ENCODE measurements around the gene FAM117A.

The FAM117A gene

DNA sequence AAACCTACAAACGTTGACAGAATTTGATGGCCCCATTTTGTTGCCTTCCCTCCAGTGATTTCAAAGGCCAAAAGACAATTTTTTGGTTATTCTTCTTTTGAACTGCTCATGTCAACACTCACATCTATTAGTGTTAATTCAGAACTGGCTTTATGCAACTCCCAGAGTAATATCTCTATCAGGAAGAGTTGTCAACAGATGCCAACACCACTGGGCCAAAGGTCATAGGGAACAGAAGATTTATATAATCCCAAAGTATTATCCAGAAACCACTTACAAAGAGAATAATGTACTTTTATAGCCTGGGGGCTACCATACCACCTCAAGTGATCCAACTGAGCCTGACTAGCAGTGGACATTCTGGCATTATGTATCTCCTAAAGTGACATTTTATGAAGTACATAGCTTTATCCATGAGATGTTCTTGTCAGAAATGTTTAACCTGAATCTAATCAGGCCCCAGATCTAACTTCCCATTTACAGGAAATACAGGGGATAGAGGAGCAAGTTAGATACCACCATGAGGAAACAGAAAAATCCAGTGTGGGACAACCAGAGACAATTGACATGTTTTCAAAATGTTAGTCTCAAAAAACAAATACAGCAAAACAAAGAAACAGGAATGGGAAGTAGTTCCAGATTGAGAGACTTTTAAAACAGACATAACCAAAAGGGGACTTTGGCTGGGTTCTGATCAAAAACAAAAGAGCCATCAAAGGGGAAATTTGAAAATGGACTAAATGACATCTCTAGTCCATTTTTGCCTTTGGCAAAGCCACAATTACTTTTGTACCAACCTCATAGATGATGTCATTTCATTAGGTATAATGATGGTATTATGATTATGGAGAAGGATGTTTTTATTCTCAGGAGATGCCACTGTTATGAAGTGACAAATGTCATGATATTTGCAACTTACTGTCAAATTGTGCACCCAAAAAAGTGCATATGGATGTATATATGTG is 18.5 kb downstream of the FAM117A start:
- peaks cover 83% of the 10 kb centered on the region for H3K4me1 Mint-ChIP-seq
- ATAC-seq (replicated peaks; ENCODE audit: extremely low read depth, poor library complexity, severe bottlenecking) (no peak), DNase-seq (ENCODE audit: low spot score in 2 of 2) (no peak)
- no peaks in the 10 kb centered on the region for H3K9me3 Mint-ChIP-seq
- no peaks in the 10 kb centered on the region for H3K27me3 Mint-ChIP-seq
- H3K27ac Mint-ChIP-seq (ENCODE audit: low read depth), result peak overlapping the region; percentile 97
- peak overlapping the region; percentile 60 for H3K4me3 Mint-ChIP-seq
- H3K36me3 Mint-ChIP-seq (ENCODE audit: insufficient read depth), result peaks cover 28% of the 10 kb centered on the region

DNA sequence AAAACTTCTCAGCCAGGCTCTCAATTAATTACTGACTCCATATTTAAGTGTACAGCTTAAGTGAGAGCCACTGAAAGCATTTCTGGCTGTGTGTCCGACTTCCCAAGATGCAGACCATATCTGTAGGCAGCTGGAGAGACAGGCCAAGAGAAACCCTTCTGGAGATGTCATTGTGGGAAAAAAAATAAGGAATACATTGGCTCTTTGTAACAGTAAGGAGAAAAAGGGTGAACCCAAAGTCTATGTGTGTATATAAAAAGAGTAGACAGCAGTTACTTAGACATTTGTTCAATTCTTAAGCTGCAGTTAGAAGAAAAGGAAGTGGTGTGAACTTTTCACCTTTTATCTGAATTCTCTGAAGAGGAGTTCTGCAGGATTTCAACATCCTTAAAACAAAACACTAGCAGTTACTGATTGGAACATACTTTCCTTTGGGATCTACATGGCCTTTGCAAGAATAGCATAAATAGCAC is 21.7 kb downstream of the FAM117A start:
- Mint-ChIP-seq H3K27ac (ENCODE audit: low read depth) (peak overlapping the region; percentile 98), H3K4me1 (peaks cover 83% of the 10 kb centered on the region), H3K9me3 (no peaks in the 10 kb centered on the region), H3K4me3 (peak overlapping the region; percentile 85), H3K36me3 (ENCODE audit: insufficient read depth) (peaks cover 31% of the 10 kb centered on the region), H3K27me3 (no peaks in the 10 kb centered on the region)
- no peak for ATAC-seq (replicated peaks; ENCODE audit: extremely low read depth, poor library complexity, severe bottlenecking)
- DNase-seq (ENCODE audit: low spot score in 2 of 2), result no peak

DNA sequence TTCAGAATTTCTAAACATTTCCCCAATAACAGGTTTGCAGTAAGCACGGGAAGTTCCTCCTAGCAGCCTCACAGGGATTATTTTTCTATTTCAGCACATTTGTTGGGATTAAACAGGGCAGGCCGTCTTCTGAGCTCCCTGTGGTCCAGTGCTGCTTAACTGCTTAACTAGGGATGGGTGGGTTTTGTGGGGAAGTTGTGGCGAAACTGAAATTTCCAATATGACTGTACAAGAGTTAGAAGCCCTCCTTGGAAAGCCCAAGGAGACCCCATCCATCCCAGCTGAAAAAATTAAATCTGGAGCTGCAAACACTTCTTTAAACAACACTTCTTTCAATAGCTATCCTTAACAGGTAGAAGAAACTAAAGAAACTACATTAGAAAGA is 22.2 kb downstream of the FAM117A start:
- H3K4me3 Mint-ChIP-seq, result peak overlapping the region; percentile 85

DNA sequence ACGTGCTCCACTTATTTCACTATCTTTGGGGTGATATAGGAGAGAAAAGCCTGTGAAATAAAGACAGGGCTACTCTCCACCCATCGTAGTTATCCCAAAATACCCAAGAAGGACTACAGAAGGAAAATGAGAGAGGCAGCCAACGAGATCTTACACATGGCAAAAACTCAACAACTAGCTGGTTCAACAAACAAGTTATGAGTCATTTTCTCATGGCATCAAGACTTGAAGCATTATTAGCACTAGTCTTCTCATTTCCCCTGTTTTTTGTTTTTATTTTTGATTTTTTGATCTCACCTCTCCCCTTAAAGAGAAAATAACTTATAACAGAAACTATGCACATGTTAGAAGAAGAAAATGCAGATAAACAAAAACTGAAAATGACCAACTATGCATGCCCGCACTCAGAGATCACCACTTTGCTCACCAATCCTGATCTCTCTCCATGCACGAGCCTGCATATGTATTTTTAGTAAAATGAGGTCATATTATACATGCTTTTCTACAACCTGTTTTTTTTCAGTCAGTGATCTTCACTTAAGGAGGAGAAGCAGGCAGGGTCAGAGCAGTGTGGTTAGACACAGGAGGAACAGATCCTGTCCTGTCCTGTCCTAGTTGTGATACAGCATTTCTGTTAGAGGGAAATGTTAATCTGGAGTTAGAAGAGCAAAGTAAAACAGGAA is 22.8 kb downstream of the FAM117A start:
- H3K4me1 Mint-ChIP-seq, result peaks cover 83% of the 10 kb centered on the region
- H3K36me3 Mint-ChIP-seq (ENCODE audit: insufficient read depth), result peaks cover 29% of the 10 kb centered on the region
- H3K9me3 Mint-ChIP-seq, result no peaks in the 10 kb centered on the region
- H3K27me3 Mint-ChIP-seq, result no peaks in the 10 kb centered on the region
- ATAC-seq (replicated peaks; ENCODE audit: extremely low read depth, poor library complexity, severe bottlenecking) (no peak), DNase-seq (ENCODE audit: low spot score in 2 of 2) (no peak)
- peak overlapping the region; percentile 98 for H3K27ac Mint-ChIP-seq (ENCODE audit: low read depth)
- H3K4me3 Mint-ChIP-seq, result peak overlapping the region; percentile 85

More for the DNA sequence above, 22.2 kb downstream of the FAM117A start:
- Mint-ChIP-seq H3K9me3 (no peaks in the 10 kb centered on the region), H3K4me1 (peaks cover 83% of the 10 kb centered on the region), H3K27me3 (no peaks in the 10 kb centered on the region), H3K36me3 (ENCODE audit: insufficient read depth) (peaks cover 28% of the 10 kb centered on the region), H3K27ac (ENCODE audit: low read depth) (peak overlapping the region; percentile 98)
- ATAC-seq (replicated peaks; ENCODE audit: extremely low read depth, poor library complexity, severe bottlenecking) (no peak), DNase-seq (ENCODE audit: low spot score in 2 of 2) (no peak)

DNA sequence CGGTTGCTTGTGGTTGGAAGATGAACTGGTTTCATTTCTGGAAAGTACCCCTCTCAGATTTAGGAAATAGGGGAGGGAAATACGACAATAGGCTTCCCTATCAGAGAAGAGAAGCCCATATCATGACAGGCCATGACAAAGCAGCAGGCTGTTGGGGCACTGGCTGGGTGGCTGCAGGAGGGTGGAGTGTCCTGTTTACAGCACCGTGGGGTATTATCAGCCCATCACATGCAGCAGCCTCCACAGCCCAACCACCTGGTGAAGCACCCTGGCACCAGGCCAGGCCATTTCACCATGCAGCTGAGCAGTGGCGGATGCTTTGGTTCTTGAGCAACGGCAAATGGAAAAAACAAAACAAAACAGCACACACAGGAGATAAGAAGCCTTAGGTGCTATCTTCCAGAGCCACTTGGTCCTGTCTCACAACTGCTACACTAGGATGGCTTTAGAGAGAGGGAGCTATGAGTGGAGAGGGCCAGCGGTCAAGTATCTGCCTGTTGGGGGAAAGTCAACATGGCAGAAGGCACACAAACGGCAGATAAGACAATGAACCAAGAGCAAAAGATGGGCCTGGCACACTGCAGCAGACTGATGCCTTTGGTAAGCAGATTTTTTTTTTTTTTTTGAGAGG is 24.2 kb downstream of the FAM117A start:
- no peaks in the 10 kb centered on the region for H3K27me3 Mint-ChIP-seq
- DNase-seq (ENCODE audit: low spot score in 2 of 2) (peak; percentile 94 to 98), ATAC-seq (replicated peaks; ENCODE audit: extremely low read depth, poor library complexity, severe bottlenecking) (peak; percentile 98)
- H3K4me1 Mint-ChIP-seq, result peaks cover 81% of the 10 kb centered on the region
- peaks cover 27% of the 10 kb centered on the region for H3K36me3 Mint-ChIP-seq (ENCODE audit: insufficient read depth)
- peak overlapping the region; percentile 98 for H3K27ac Mint-ChIP-seq (ENCODE audit: low read depth)
- no peaks in the 10 kb centered on the region for H3K9me3 Mint-ChIP-seq
- H3K4me3 Mint-ChIP-seq, result peak overlapping the region; percentile 85

DNA sequence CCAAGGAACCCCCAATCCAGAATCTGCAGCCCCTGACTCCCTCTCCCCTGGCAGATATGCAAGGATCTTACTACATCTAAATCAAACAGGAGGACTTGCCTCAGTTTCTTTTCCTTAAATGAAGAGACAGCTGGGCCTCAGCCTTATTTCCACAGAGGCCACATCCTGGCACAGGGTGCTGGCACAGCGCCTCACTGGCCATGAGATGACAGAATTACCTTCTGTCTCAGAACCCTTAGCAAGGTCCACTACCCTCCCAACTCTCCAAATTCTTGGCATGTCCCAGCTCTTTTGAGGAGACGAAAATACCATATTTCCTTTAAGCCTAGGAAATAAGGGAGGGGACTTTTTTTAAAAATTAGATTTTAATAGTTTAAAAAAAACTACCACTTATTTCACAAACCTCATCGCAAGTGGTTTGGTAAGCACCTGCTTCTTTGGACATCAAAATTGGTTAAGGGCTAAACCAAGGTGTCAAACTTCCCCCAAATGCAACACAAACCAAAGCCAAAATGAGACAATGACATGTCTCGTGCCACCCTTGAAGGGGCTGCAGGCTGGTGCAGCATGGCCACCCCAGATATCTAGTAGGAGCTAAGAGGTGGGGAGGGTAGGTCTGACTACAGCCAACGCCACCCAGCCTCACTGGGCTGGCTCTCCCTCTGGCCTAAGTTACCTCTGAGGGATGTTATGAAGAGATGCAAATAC is 25.3 kb downstream of the FAM117A start:
- Mint-ChIP-seq H3K27ac (ENCODE audit: low read depth) (peak overlapping the region; percentile 98), H3K9me3 (no peaks in the 10 kb centered on the region), H3K4me1 (peaks cover 85% of the 10 kb centered on the region), H3K4me3 (peak overlapping the region; percentile 85), H3K36me3 (ENCODE audit: insufficient read depth) (peaks cover 27% of the 10 kb centered on the region), H3K27me3 (no peaks in the 10 kb centered on the region)
- peak in 1 of 2 donors; percentile 11 for DNase-seq (ENCODE audit: low spot score in 2 of 2)
- no peak for ATAC-seq (replicated peaks; ENCODE audit: extremely low read depth, poor library complexity, severe bottlenecking)

DNA sequence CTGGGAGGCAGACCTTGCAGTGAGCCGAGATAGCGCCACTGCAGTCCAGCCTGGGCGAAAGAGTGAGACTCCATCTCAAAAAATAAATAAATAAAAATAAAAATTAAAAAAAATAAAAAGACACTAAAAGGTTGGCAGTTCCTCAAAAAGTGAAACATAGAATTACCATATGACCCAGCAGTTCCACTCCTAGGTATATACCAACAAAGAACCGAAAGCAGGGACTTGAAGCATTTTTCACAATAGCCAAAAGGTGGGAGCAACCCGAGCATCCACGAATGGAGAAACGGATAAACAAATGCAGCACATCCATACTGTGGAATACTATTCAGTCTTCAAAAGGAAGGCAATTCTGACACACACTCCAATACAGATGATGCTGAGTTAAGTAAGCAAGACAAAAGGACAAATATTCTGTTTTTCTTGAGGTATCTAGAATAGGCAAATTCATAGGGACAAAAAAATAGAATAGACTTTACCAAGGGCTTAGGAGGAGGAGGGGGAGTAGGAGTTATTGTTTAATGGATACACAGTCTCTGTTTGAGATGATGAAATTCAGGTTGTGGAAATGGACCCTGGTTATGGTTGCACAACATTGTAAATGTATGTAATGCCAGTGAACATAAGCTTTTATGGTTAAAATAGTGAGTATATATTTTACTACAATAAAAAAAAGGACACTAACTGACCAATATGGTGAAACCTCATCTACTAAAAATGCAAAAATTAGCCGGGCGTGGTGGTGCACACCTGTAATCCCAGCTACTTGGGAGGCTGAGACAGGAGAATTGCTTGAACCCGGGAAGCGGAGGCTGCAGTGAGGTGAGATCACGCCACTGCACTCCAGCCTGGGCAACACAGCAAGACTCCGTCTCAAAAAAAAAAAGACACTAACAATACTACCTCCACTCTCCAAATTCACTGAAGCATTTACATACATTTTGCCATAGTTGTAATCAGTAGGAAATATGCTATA is 29.1 kb downstream of the FAM117A start:
- H3K36me3 Mint-ChIP-seq (ENCODE audit: insufficient read depth), result peaks cover 28% of the 10 kb centered on the region
- H3K27me3 Mint-ChIP-seq, result no peaks in the 10 kb centered on the region
- no peaks in the 10 kb centered on the region for H3K9me3 Mint-ChIP-seq
- ATAC-seq (replicated peaks; ENCODE audit: extremely low read depth, poor library complexity, severe bottlenecking), result no peak
- peak overlapping the region; percentile 98 for H3K27ac Mint-ChIP-seq (ENCODE audit: low read depth)
- H3K4me1 Mint-ChIP-seq, result peaks cover 69% of the 10 kb centered on the region
- H3K4me3 Mint-ChIP-seq, result no peak overlapping the region
- no peak for DNase-seq (ENCODE audit: low spot score in 2 of 2)

DNA sequence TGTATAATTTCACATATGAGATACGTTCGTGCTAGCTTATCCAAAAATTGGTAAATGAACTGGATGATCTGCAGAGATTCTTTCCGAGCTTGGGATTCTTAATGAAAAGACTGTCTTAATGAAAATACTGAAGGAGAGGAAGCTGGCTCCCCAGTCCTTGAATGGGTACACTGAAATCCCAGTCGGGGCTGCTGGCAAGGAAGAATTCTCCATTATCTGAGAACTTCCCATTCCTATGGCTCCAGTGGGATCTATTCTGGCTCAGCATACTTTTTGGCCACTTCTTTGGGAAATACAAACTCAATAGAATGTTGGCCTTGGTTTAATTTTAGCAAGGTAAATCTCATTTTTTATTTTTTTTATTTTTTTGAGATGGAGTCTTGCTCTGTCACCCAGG is 32.5 kb downstream of the FAM117A start:
- ATAC-seq (replicated peaks; ENCODE audit: extremely low read depth, poor library complexity, severe bottlenecking), result no peak
- H3K36me3 Mint-ChIP-seq (ENCODE audit: insufficient read depth), result peaks cover 34% of the 10 kb centered on the region
- H3K4me1 Mint-ChIP-seq, result peaks cover 59% of the 10 kb centered on the region
- no peak overlapping the region for H3K4me3 Mint-ChIP-seq
- peak overlapping the region; percentile 41 for H3K27ac Mint-ChIP-seq (ENCODE audit: low read depth)
- no peak for DNase-seq (ENCODE audit: low spot score in 2 of 2)
- no peaks in the 10 kb centered on the region for H3K9me3 Mint-ChIP-seq
- H3K27me3 Mint-ChIP-seq, result no peaks in the 10 kb centered on the region

DNA sequence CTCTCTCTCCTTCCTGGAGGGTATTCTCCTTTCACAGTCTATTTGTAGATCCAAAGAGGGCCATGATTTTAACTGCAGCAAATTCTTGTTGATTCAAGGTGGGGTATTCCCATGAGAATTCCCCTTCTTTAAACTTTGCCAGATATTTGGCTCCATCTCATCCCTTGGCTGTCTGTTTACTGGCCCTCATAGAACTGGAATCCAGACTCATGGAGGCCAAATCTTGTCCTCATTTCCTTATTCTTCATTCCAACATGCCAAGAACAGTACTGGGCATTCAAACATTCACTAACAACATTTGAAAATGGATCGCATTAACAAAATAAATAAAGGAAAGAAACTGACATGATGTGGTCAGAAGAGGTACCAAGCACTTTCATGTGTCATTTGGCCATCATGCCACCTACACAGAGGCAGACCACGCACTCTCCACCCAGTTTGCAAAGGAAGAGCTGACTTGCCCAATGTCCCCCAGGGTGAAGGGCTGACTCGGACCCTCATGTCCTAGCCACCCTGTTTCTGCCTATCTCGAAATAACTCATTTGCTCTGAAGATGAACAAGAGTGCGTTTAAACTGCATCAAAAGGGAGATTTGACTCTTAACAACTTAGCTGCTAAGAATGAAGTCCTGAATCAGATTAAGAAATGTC is 33.0 kb downstream of the FAM117A start:
- H3K4me3 Mint-ChIP-seq, result no peak overlapping the region
- ATAC-seq (replicated peaks; ENCODE audit: extremely low read depth, poor library complexity, severe bottlenecking), result no peak
- H3K9me3 Mint-ChIP-seq, result no peaks in the 10 kb centered on the region
- H3K4me1 Mint-ChIP-seq, result peaks cover 55% of the 10 kb centered on the region
- no peak for DNase-seq (ENCODE audit: low spot score in 2 of 2)
- peak overlapping the region; percentile 41 for H3K27ac Mint-ChIP-seq (ENCODE audit: low read depth)
- peaks cover 38% of the 10 kb centered on the region for H3K36me3 Mint-ChIP-seq (ENCODE audit: insufficient read depth)
- no peaks in the 10 kb centered on the region for H3K27me3 Mint-ChIP-seq

DNA sequence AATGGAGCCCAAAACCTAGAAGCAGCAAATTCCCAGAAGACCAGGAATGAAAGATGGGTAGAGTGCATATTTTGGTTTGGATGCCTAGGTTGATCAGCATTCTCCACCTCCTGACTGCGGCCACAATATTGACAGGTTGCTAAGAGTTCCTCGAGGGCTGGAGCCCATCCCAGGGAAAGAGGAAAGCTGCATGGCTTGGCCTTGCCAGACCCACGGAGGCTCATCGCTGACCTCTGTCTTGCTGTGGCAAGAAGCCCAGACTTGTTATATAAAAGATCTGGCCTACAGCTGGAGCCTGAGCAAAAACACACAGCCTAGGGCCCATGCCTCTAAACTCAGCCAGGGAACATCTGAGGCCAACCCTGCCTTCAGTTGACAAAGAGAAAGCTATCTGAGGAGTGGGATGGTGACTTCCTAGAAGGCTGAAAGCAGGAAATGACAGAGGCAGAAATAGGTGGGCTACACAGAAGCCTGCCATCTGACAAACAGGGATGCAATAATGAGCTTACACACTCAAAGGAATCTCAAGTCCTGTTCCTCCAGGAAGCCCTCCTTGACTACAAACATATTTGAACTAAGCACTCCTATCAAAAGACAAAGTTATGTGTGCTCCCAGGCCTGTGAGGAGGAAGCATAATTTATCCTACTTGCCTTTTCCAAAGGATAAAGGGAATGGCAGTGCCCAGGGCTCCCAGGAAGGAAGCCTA is 33.7 kb downstream of the FAM117A start:
- Mint-ChIP-seq H3K4me1 (peaks cover 54% of the 10 kb centered on the region), H3K27me3 (no peaks in the 10 kb centered on the region), H3K27ac (ENCODE audit: low read depth) (peak overlapping the region; percentile 41), H3K9me3 (no peaks in the 10 kb centered on the region), H3K36me3 (ENCODE audit: insufficient read depth) (peaks cover 39% of the 10 kb centered on the region), H3K4me3 (no peak overlapping the region)
- DNase-seq (ENCODE audit: low spot score in 2 of 2) (no peak), ATAC-seq (replicated peaks; ENCODE audit: extremely low read depth, poor library complexity, severe bottlenecking) (no peak)

All from central memory CD8-positive, alpha-beta T cell (primary cell).